ENCODE data around the gene ADGRB2.
A peak's percentile ranks its signal among the peaks of the same experiment; 100 is the strongest.

Gene ADGRB2

GRCh38 chr1:31793086-31793485 lies 28.9 kb upstream of the ADGRB2 start:
- no peak overlapping the region for H3K4me3 ChIP-seq
- no peaks in the 10 kb centered on the region for H3K36me3 ChIP-seq
- H3K9me3 ChIP-seq: no peaks in the 10 kb centered on the region
- intact Hi-C loops (cut with DNase I; ENCODE audit: low total_unique reads): loop anchor here (5.0 to 10.0 kb wide), 2 partner anchors 172 to 231 kb away; no protein-coding TSS in a partner anchor
- no peak overlapping the region for H3K27ac ChIP-seq
- peaks cover 0 to 30% of the 10 kb centered on the region in 2 donors for H3K27me3 ChIP-seq
- peaks cover 0 to 13% (median 7%) of the 10 kb centered on the region in 4 donors for H3K4me1 ChIP-seq
- TF ChIP-seq CTCF (IDR thresholded peaks at IDR 0.05): no peak
- DNase-seq: peak; percentile 19 to 60

GRCh38 chr1:31792541-31792940 lies 28.4 kb upstream of the ADGRB2 start:
- Histone ChIP-seq H3K4me3 (no peak overlapping the region), H3K9me3 (no peaks in the 10 kb centered on the region), H3K27ac (no peak overlapping the region), H3K27me3 (peaks cover 0 to 24% of the 10 kb centered on the region in 2 donors), H3K36me3 (no peaks in the 10 kb centered on the region), H3K4me1 (peaks cover 0 to 13% (median 6%) of the 10 kb centered on the region in 4 donors)
- no peak for TF ChIP-seq CTCF (IDR thresholded peaks at IDR 0.05)
- DNase-seq: peak in 1 of 2 donors; percentile 46
- intact Hi-C loops (cut with DNase I; ENCODE audit: low total_unique reads): loop anchor here (5.0 to 10.0 kb wide), 2 partner anchors 172 to 230 kb away; no protein-coding TSS in a partner anchor

- peaks cover 0 to 13% (median 6%) of the 10 kb centered on the region in 4 donors for H3K4me1 ChIP-seq
- intact Hi-C loops (cut with DNase I; ENCODE audit: low total_unique reads): loop anchor here (5.0 to 10.0 kb wide), 2 partner anchors 173 to 230 kb away; no protein-coding TSS in a partner anchor
- H3K36me3 ChIP-seq: no peaks in the 10 kb centered on the region
- peaks cover 0 to 20% of the 10 kb centered on the region in 2 donors for H3K27me3 ChIP-seq
- no peak overlapping the region for H3K27ac ChIP-seq
- TF ChIP-seq CTCF (IDR thresholded peaks at IDR 0.05): no peak
- DNase-seq: peak in 1 of 2 donors; percentile 41
- no peaks in the 10 kb centered on the region for H3K9me3 ChIP-seq
- H3K4me3 ChIP-seq: no peak overlapping the region
These were observed 28.0 kb upstream of the ADGRB2 start for GRCh38 chr1:31792116-31792515.

- H3K27ac ChIP-seq: no peak overlapping the region
- no peak for TF ChIP-seq CTCF (IDR thresholded peaks at IDR 0.05)
- H3K4me3 ChIP-seq: no peak overlapping the region
- H3K9me3 ChIP-seq: no peaks in the 10 kb centered on the region
- intact Hi-C loops (cut with DNase I; ENCODE audit: low total_unique reads): loop anchor here (5.0 to 10.0 kb wide), 2 partner anchors 174 to 229 kb away; no protein-coding TSS in a partner anchor
- peak in 1 of 2 donors; percentile 23 for DNase-seq
- peaks cover 0 to 12% of the 10 kb centered on the region in 2 donors for H3K27me3 ChIP-seq
- H3K4me1 ChIP-seq: peaks cover 0 to 13% (median 6%) of the 10 kb centered on the region in 4 donors
- no peaks in the 10 kb centered on the region for H3K36me3 ChIP-seq
These were observed 27.2 kb upstream of the ADGRB2 start for GRCh38 chr1:31791131-31791858.

GRCh38 chr1:31790641-31791091 lies 26.5 kb upstream of the ADGRB2 start:
- DNase-seq: peak in 1 of 2 donors; percentile 58
- intact Hi-C loops (cut with DNase I; ENCODE audit: low total_unique reads): loop anchor here (5.0 to 10.0 kb wide), 2 partner anchors 174 to 228 kb away; no protein-coding TSS in a partner anchor
- Histone ChIP-seq H3K9me3 (no peaks in the 10 kb centered on the region), H3K36me3 (no peaks in the 10 kb centered on the region), H3K27ac (no peak overlapping the region), H3K27me3 (peaks cover 0 to 11% of the 10 kb centered on the region in 2 donors), H3K4me1 (peaks cover 0 to 13% (median 6%) of the 10 kb centered on the region in 4 donors), H3K4me3 (no peak overlapping the region)
- no peak for TF ChIP-seq CTCF (IDR thresholded peaks at IDR 0.05)

All from tibial artery (tissue), 4 donors.